Left lung (tissue), 10 donors: ENCODE data around the gene MAN1A1. TPM values are rescaled to one million over a fixed set of nuclear protein-coding genes. Genes with fewer than 3 reads are reported as not detected.
A peak's percentile ranks its signal among the peaks of the same experiment; 100 is the strongest.

Source experiments
- ATAC-seq: fragments of 200-7000 bp; cut with Tn5 transposase; one replicate; pipeline ENCODE4 v1.9.1; 2020; ENCODE audit warnings: moderate library complexity
- DNase-seq, 4 donors: peaks; one replicate each; pipeline ENCODE4 v3.0.0-alpha.2; 2013 to 2020
- H3K27ac ChIP-seq, 2 donors: fragments of 200-600 bp; sonication (generic) in 1 of 2; one replicate each; pipeline versions ENCODE4 v1.5.0 to v1.8.0; 2020 to 2021
- H3K27me3 ChIP-seq, 2 donors: fragments of 200-600 bp; sonication (generic) in 1 of 2; one replicate each; pipeline versions ENCODE4 v1.5.0 to v1.8.0; 2020 to 2021
- H3K36me3 ChIP-seq, 2 donors: fragments of 200-600 bp; sonication (generic) in 1 of 2; one replicate each; pipeline versions ENCODE4 v1.5.0 to v1.8.0; 2020 to 2021
- H3K4me1 ChIP-seq, 2 donors: fragments of 200-600 bp; one replicate each; pipeline ENCODE4 v1.8.0; 2021
- H3K4me3 ChIP-seq, 2 donors: fragments of 200-600 bp; sonication (generic) in 1 of 2; one replicate each; pipeline versions ENCODE4 v1.5.0 to v1.8.0; 2020 to 2021; ENCODE audit warnings: mild to moderate bottlenecking in 1 of 2
- H3K9me3 ChIP-seq, 2 donors: fragments of 200-600 bp; sonication (generic) in 1 of 2; one replicate each; pipeline versions ENCODE4 v1.5.0 to v1.8.0; 2020 to 2021
- CTCF ChIP-seq, 2 donors: fragments of 200-600 bp; sonication (generic) in 1 of 2; IDR thresholded peaks; one replicate each; pipeline versions ENCODE4 v1.5.0 to v1.8.0; 2021; ENCODE audit warnings: antibody characterized with exemption in 2 of 2
- intact Hi-C, 2 donors: fragments of 100-400 bp; cut with DNase I; formaldehyde crosslinking; loops; one replicate each; pipeline versions ENCODE4 v1.11.2 to v1.14.2; 2022
- polyA plus RNA-seq, 6 donors: library from polyadenylated mRNA; unstranded; fragments of 120-200 nt; gene quantifications; one replicate each; pipeline ENCODE4 v1.2.1, GENCODE V29; 2013; ENCODE audit not compliant: insufficient read length in 6 of 6
- total RNA-seq, 2 donors: library from RNA; stranded (reverse); fragmentation: NEBNext Ultra II Directional; extraction: Animal tissue kit (Norgen Biotek cat#: 25700); gene quantifications; one replicate each; pipeline ENCODE4 v1.2.1, GENCODE V29; 2021
- donor health status: DM: no; HTN: yes; CAD: no.
- donor health status: DM: no; HTN: no; CAD: no.

Gene MAN1A1
- total and polyA plus RNA-seq, 8 donors = 49.6 to 76.6 (median 58.1) TPM

GRCh38 chr6:119289651-119290050, 59.9 kb downstream of the MAN1A1 start:
- Histone ChIP-seq H3K36me3 (no peaks in the 10 kb centered on the region), H3K27me3 (no peaks in the 10 kb centered on the region), H3K9me3 (no peaks in the 10 kb centered on the region), H3K4me3 (no peak overlapping the region), H3K4me1 (no peaks in the 10 kb centered on the region), H3K27ac (no peak overlapping the region)
- ATAC-seq = peak; percentile 72
- intact Hi-C loops = no loop called here
- TF ChIP-seq CTCF (IDR thresholded peaks at IDR 0.05) = no peak
- DNase-seq = peak in 1 of 4 donors; percentile 36

GRCh38 chr6:119285908-119286625, 63.5 kb downstream of the MAN1A1 start:
- Histone ChIP-seq H3K27ac (no peak overlapping the region), H3K4me1 (peaks cover 0 to 9% of the 10 kb centered on the region in 2 donors), H3K9me3 (no peaks in the 10 kb centered on the region), H3K27me3 (no peaks in the 10 kb centered on the region), H3K36me3 (no peaks in the 10 kb centered on the region), H3K4me3 (no peak overlapping the region)
- intact Hi-C loops = no loop called here
- no peak for DNase-seq
- no peak for TF ChIP-seq CTCF (IDR thresholded peaks at IDR 0.05)
- peak; percentile 19 for ATAC-seq

- Histone ChIP-seq H3K4me3 (no peak overlapping the region), H3K36me3 (no peaks in the 10 kb centered on the region), H3K27ac (no peak overlapping the region), H3K27me3 (no peaks in the 10 kb centered on the region), H3K4me1 (peaks cover 0 to 9% of the 10 kb centered on the region in 2 donors), H3K9me3 (no peaks in the 10 kb centered on the region)
- DNase-seq (no peak), ATAC-seq (no peak)
- no peak for TF ChIP-seq CTCF (IDR thresholded peaks at IDR 0.05)
- intact Hi-C loops = no loop called here
These were observed 64.6 kb downstream of the MAN1A1 start for GRCh38 chr6:119284861-119285521.

- ATAC-seq (no peak), DNase-seq (no peak)
- Histone ChIP-seq H3K4me1 (peaks cover 0 to 9% of the 10 kb centered on the region in 2 donors), H3K4me3 (no peak overlapping the region), H3K36me3 (no peaks in the 10 kb centered on the region), H3K27ac (no peak overlapping the region), H3K9me3 (no peaks in the 10 kb centered on the region), H3K27me3 (no peaks in the 10 kb centered on the region)
- no peak for TF ChIP-seq CTCF (IDR thresholded peaks at IDR 0.05)
- intact Hi-C loops = no loop called here
These were observed 65.5 kb downstream of the MAN1A1 start for GRCh38 chr6:119283979-119284545.

- H3K27ac ChIP-seq = no peak overlapping the region
- no peak for DNase-seq
- peak; percentile 73 for ATAC-seq
- H3K4me1 ChIP-seq = peaks cover 0 to 9% of the 10 kb centered on the region in 2 donors
- intact Hi-C loops = no loop called here
- no peaks in the 10 kb centered on the region for H3K9me3 ChIP-seq
- H3K27me3 ChIP-seq = no peaks in the 10 kb centered on the region
- H3K4me3 ChIP-seq = no peak overlapping the region
- H3K36me3 ChIP-seq = no peaks in the 10 kb centered on the region
- no peak for TF ChIP-seq CTCF (IDR thresholded peaks at IDR 0.05)
These were observed 66.3 kb downstream of the MAN1A1 start for GRCh38 chr6:119283214-119283613.
